Globus pallidus (tissue), 1 donor: ENCODE measurements around the gene ECM2.
A peak's percentile ranks its signal among the peaks of the same experiment; 100 is the strongest.

Experiments
- DNase-seq: peaks from one replicate; pipeline ENCODE4 v3.0.0-alpha.2; 2015; ENCODE audit warnings: low spot score

Gene ECM2

GRCh38 chr9:92527832-92528521 lies 7.8 kb downstream of the ECM2 start:
- no peak for DNase-seq

GRCh38 chr9:92527291-92527828 lies 8.4 kb downstream of the ECM2 start:
- no peak for DNase-seq

DNA sequence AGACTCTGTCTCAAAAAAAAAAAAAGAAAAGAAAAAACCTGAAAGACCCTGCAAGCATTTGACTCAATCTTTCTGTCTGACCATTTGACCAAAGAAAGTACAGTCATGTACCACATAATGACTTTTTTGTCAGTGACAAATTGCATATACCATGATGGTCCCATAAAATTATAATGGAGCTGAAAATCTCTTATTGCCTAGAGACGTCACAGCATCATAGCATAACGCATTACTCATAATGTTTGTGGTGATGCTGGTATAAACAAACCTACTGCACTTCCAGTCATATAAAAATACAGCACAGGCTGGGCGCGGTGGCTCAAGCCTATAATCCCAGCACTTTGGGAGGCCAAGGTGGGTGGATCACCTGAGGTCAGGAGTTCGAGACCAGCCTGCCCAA lies 10.5 kb downstream of the ECM2 start:
- no peak for DNase-seq

DNA sequence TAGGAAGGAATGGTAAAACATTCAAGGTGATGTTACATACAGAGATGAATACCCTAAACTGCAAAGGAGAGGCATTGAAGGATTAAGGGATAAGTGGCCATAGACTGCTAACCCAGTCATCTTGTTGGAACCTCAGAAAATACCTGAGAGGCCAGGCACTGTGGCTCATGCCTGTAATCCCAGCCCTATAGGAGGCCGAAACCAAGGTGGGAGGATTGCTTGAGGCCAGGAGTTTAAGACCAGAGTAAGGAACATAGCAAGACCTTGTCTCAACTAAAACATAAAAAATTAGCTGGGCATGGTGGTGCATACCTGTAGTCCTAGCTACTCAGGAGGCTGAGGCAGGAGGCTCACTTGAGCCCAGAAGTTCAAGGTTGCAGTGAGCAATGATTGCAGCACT lies 10.9 kb downstream of the ECM2 start:
- no peak for DNase-seq

DNA sequence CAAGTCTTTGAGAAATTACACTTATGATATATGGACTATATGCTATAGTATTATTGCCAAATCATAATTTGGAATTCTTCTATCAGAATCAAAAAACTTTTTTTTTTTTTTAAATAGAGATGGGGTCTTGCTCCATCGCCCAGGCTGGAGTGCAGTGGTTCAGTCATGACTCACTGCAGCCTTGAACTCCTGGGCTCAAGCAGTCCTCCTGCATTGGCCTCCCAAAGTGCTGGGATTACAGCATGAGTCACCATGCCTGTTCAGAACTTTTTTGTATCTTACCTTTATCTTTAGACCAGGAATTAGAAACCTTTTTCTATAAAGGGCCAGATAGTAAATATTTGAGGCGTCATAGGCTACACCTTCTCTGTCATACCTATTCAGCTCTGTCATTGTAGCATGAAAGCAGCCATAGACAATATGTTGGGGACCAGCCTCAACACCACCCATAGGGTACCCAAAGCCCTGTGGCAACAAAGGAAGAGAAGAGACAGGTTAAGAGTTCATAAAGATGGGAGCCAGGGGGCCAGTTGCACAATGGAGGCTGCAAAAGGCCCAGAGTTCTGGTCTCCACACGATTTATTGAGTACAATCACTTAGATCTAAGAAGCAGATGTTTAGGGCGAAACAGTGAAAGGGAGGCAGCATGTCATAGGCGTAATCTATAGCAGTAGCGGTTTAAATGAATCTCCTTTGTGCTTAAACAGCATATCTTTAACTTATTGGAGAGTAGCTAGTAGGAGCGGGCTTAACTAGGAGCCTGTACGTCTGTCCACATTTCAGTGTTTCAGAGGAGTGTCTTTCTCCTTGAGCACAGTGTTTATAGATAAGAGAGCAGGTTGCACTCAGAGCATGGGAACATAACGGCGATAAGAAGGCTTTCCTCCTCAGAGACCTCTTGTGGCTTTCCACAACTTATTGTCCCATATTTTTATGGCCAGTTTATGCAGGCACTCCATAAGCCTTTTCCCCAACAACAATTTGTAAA lies 12.5 kb downstream of the ECM2 start:
- no peak for DNase-seq

DNA sequence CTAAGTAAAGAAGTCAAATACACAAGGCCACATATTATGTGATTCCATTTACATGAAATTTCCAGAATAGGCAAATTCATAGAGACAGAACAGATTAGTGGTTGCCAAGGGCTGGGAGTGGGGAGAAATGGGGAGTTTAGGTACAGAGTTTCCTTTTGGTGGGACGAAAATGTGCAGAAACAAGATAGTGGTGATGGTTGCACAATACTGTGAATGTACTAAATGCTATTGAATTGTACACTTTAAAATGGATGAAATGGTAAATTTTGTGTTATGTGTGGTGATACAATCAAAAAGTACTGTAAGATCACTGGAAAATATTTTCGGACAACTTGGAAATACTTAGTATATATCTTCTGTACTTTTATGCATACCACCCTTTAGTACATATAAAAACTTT lies 15.0 kb downstream of the ECM2 start:
- DNase-seq = no peak

DNA sequence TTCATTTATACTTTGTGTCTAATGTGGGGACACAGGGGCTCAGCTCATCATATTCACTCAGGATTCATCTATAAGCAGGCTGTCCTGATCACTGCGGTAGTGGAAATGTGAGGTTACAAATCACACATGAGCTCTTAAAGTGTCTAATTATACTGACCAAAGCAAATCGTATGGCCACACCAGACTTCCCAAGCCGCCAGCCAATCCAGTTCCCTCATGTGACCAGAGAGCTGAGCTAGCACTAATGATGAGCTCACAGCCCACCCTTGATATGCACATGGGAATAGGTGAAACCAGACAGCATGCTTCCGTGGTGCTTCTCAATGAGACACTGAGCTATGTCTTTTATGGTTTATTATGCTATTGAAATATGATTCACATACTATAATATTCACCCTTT lies 17.6 kb downstream of the ECM2 start:
- no peak for DNase-seq

- DNase-seq = no peak
Observed at GRCh38 chr9:92517046-92517445, 18.7 kb downstream of the ECM2 start.

DNA sequence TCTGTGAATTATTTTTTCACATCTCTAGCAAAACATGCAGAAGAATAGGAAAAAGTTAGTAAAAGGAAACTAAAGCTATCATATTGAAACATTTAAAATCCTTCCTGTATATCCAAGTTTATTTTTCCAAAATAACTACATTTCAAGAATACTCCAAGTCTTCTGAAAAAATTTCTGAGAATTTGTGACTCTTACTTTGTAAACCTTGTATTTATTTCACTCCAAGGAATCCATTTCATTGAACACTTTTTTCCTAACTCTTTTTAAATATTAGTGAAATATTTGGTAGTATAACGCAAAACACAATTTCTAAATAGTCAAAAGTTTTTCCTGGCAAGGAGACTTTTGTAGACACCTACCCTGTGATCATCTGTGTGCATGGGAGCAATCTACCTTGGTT lies 19.3 kb downstream of the ECM2 start:
- DNase-seq = no peak

DNA sequence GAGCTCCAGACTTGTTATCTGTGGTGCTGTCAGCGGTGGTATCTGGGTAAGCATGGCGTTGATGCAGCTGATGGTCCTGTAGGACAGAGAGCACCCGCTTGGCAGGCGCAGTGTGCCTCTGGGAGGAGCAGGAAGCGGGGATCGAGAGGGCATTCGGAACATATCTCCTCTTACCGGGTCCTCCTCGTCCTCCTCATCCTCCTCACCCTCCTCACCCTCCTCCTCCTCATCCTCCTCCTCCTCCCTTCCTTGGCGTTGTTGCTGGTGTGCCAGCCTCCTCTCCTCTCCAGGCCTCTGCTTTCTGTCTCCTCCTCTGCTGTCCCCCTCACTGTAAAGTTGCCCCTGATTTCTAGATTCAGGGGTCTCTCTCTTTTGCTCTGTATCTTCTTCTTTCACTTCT lies 21.2 kb downstream of the ECM2 start:
- no peak for DNase-seq

DNA sequence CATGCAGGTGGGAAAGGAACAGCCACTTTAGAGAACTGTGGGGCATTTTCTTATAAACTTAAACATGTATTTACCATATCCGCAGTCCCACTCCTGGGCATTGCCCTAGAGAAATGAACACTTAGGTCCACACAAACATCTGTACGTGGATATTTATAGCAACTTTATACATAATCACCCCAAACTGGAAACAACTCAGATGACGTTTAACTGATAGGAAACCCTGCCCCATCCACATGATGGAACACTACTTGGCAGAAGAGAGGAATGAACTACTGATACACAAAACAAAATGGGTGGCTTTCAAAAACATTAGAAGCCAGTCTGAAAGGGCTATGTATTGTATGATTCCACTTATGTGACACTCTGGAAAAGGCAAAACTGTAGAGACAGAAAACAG lies 22.4 kb downstream of the ECM2 start:
- no peak for DNase-seq

DNA sequence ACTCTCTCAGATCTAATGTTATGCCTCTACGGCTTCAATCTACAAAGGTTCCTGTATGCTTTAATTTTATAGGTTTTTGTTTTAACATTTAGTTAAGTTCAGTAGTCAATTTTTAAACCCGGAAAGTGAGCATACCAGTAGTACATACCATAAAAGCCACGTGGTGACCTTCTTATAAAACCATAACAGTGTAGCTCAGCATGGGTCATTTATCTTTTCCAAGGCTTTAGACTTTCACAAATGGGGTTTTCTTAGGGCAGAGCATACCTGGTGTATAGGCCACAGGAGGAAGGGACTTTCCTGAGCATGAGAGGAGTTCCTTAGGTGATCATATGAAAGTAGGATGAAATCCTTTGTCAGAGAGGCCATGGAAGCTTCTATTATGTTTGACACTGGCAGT lies 23.2 kb downstream of the ECM2 start:
- no peak for DNase-seq

- no peak for DNase-seq
Observed at GRCh38 chr9:92510747-92511146, 25.0 kb downstream of the ECM2 start.

DNA sequence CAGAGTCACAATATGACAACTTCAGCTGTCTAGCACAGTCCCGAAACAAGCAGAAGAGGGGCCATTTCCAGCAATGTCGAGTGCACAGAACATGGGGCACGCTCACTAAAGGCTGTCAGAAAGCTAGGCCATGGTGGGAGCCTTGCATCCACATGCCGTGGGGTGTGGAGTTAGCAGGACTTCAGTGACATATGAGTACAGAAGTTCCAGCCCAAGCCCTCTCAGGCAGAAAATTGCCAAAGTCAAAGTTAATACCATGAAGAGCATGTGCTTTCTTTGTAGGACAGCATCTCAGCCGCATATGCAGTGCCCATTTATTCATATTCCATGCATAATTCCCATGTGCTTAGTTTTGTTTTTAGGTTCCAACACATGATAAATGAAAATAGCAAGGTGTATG lies 26.7 kb downstream of the ECM2 start:
- no peak for DNase-seq

DNA sequence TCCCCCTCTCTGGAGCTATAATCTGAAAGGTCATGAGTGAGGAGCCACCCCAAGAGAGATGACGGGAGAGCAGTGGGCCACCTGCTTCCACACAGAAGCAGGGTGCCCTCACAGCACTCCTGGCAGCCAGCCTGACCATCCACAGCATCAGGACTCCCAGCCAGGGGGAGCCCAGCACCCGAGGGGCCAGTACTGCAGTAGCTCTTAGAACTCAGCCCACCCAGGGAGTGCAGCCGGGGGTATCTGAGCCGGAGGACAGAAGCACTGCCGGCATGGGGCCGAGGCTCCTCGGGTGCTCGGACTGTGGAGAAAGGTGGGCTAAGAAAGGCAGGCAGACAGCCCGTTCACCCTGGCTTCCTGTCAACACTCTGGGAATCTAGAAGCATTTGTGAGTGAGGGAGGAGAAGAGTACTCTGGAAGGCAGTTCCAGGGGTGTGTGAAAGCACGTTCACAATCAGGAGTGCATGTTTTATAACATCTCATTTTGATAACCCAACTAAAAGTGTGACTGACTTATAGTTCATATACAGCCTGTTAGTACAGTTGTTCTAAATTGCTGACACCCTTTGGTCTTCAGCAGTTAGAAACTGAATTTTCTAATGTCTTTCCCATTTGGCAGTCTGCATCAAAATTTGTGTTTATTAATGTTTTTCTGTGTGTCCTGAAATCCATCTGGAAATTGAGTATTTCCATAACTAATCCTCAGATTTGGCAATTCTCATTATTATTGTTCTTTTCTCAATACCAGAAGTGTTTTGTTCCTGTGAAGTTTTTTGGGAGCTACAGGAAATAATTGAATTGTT lies 27.6 kb downstream of the ECM2 start:
- DNase-seq = no peak

DNA sequence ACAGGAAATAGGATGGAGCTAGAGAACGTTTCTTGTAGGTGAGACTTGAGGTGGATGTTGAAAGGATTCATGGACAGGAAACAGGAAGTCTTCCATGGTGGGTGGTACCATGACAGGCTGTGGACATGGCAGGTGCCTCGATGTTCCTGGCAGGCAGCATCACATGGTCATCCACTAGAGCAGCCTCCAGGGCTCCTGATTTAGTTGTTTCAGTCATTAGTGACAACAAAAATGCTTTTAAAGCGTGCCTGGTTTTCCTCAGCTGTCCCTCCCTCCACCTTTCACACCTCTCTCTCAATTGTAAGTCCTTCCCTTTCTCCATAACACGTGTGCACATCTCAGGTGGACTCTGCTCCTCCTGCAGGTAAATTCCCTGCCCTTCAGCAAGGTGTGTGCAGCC lies 28.3 kb downstream of the ECM2 start:
- no peak for DNase-seq

- no peak for DNase-seq
Observed at GRCh38 chr9:92507005-92507404, 28.8 kb downstream of the ECM2 start.

DNA sequence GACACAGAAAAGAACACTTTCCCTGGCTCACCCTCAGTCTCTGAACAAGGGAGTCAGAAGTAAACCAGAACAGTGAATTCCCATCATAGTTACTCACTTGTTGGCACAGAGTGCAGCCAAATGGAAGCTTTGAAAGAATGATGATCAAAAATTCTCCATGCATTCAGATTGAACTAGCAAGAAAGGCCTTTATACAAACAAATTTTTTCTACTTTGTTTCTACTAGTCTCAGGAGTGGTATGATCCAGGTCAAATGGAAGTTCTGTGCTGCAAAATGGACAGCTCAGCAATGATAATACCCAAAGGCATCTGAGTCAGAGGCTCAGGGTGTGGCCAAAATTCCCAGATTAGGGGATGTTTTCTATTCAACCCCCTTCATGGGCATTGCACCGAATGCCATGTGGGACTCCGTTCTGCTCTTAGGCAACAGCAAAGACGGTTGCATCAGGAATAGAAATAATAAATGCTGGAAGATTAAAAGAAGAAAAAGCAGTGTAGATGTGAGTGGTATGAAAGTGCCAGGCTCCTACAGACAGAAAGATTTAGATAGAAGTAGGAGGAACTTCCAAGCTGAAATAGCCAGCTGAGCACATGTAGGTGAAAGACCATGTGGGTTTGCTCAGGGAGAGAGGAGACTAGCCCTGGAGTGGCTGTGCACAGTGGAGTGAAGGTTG lies 29.5 kb downstream of the ECM2 start:
- peak; percentile 8 for DNase-seq

GRCh38 chr9:92504881-92505280 lies 30.9 kb downstream of the ECM2 start:
- DNase-seq = no peak

DNA sequence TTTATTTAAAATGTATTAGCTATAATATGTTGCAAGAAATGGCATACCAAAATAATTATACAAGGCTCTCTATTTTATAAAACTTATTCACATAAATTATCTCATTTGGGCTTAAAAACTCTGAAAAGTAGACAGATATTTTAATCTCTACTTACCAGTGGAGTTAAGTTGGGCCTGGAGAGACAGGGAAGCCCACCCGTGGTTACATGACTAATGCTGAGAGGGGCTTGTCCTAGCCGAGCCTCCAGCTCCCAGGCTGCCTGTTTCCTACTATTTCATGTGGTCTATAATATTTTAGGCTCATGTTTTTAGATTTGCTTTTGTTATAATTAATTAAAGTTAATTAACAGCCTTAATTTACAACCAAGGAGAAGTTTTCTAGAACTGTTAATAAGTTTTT lies 32.6 kb downstream of the ECM2 start:
- no peak for DNase-seq

GRCh38 chr9:92501671-92502393 lies 34.0 kb downstream of the ECM2 start:
- no peak for DNase-seq
